HG03280 (cell line): ENCODE data around the gene FRMD3.

Source experiments
- ATAC-seq: cut with Tn5 transposase; IDR thresholded peaks from one replicate; pipeline ENCODE4 v1.9.1; 2021; ENCODE audit warnings: mild to moderate bottlenecking, moderate library complexity; ENCODE audit not compliant: unreplicated experiment

The FRMD3 gene

DNA sequence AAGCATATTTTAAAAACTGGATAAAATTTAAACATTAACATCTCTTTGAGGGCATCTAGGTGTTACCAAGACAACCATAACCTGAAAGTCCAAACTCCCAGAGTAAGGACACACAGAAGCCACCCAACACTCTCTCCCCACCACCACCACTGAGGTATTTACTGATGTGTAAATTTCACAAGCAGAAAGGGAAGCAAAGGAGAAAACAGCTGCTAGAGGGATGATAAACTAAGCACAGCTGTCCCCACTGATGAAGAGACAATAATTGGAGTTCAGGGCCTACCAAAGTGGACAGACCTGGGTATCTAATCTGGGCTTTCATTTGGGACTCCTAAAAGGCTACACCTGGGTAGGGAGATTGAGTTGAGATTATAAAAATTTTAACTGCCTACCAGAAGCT is 63.6 kb downstream of the FRMD3 start:
- ATAC-seq: no peak

- peak; percentile 77 for ATAC-seq
Observed at GRCh38 chr9:83473488-83473971, 64.7 kb downstream of the FRMD3 start.

DNA sequence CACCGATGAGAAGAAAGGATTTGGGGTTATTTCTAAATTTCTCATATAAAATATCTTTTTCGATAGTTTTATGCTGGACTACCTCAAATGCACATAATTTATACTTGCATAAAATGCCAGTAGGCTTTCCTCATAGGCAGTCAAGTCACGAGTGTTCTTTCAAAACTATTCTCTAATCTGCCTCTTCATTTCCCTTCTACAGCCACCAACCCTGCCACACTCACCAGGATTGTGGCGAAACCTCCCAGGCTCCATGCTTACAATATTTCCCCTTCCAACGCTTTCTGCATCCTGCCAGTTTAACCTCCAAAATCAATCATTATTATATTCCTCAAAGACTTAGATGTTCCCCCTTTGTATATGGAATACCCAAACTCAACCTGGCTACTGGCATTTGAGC is 65.4 kb downstream of the FRMD3 start:
- ATAC-seq: no peak

- ATAC-seq: no peak
Observed at GRCh38 chr9:83472221-83472665, 66.0 kb downstream of the FRMD3 start.

DNA sequence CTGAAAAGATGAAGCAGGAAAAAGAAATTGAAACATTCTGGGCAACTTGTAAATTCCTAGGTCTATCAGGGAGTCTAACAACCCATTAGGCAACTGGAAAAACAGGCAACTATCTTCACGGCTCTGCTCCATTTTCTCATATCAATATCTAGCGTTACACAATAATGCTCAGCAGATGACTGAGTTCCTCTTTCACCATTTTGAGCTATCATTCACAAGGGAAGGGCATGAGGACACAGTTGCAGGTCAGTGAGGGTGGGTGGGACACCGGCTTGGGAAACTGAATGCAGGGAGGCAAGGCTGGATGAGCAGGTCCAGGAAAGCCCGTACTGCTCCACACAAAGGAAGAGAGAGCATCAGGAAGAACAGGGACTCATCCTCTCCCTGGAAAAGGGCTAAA is 67.0 kb downstream of the FRMD3 start:
- no peak for ATAC-seq

GRCh38 chr9:83469722-83470121 is 68.5 kb downstream of the FRMD3 start:
- ATAC-seq: no peak

- ATAC-seq: no peak
Observed at GRCh38 chr9:83468821-83469220, 69.4 kb downstream of the FRMD3 start.

DNA sequence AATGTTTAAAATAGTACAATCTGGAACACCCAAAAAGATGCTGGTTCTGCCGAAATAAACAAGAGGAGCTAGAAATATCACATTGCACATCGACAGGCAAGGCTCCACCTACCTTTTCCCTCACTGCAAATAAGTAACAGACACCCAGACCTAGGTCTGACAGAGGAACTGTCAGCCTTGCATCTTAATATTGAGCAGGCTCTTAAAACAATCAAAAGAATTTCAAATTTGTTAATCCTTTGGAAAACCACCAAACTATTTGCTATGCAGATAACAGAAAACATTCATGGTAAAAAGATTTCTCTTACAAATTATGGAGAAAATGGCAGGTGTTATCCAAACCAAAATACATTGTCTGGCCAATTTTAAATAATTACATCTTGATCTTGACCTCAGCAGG is 71.3 kb downstream of the FRMD3 start:
- ATAC-seq: no peak

- ATAC-seq: no peak
Observed at GRCh38 chr9:83466351-83466750, 71.8 kb downstream of the FRMD3 start.

GRCh38 chr9:83459830-83460229 is 78.4 kb downstream of the FRMD3 start:
- ATAC-seq: no peak

DNA sequence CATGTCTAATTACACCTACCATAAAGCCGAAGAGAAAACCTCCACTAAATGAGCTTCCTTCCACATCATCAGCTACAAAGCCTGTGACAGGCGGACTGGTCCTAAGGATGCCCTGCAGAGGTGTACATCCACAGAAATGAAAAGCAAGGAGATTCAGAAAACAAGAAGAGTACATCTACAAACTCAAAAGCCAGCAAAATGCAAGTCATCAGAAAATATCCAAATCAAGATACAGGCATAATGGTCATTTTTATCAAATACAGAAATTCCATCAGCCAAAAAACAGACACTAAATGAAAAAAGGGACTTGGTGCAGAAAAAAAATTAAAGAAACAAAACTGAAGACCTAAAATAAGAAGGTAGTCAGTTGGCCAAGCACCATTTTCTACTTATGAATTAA is 79.7 kb downstream of the FRMD3 start:
- no peak for ATAC-seq

GRCh38 chr9:83457005-83457404 is 81.2 kb downstream of the FRMD3 start:
- ATAC-seq: no peak

- no peak for ATAC-seq
Observed at GRCh38 chr9:83456226-83456625, 82.0 kb downstream of the FRMD3 start.

GRCh38 chr9:83454076-83454475 is 84.1 kb downstream of the FRMD3 start:
- ATAC-seq: no peak

- ATAC-seq: no peak
Observed at GRCh38 chr9:83451308-83451707, 86.9 kb downstream of the FRMD3 start.

DNA sequence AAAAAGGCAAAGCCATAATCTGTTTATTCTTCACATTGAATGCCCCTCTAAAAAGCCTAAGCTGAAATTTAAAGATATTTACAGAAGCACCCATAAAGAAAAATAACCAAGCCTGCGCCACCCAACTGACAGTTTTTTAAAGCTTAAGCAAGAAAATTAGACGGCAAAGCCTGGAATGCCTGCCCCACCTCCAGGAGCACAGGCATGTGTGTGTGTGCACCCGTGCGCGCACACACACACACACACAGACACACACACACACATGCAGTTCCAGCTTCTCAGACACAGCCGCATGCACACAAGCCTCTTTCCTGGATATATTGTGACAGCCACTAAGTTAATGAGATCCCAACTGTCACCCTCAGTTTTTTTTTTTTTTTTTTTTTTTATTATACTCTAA is 88.2 kb downstream of the FRMD3 start:
- ATAC-seq: no peak

DNA sequence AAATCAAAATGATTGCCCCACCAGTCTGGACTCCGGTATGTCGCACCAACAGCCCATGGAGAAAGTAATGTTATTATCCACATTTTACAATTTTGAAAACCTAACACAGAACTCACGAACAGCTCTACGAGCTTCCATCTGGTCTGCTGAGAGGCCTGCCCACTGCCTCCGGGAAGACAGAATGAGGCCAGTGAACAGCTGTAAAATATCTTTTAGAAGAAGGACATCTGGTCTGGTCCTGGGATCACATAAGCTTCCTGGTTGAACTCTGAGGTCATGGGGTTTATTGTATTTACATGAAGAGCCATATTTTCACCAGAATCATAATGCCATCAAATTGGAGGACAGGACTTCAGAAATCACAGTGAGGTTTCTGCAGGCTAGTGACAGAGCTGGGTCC is 89.0 kb downstream of the FRMD3 start:
- ATAC-seq: no peak

DNA sequence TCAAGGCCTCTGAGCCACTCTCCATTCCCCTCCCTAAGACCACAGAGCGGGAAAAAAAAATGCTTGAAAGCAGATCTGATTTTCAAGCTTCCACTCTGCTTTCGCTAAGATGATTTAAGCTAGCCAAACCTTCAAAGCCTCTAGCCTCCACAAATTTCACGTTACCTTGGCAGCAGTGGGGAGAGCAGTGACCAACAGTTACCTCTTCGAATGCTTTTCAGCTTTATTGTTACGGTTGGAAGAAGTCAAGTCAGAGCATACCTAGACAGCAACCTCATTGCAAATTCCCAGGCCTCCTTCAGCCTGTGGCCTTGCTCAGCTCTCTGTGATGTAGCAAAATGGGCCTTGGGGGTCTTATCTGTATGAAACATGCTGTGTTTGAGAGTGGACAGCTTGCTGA is 89.6 kb downstream of the FRMD3 start:
- ATAC-seq: no peak

- ATAC-seq: no peak
Observed at GRCh38 chr9:83447351-83447750, 90.8 kb downstream of the FRMD3 start.

GRCh38 chr9:83445703-83446265 is 92.4 kb downstream of the FRMD3 start:
- no peak for ATAC-seq

DNA sequence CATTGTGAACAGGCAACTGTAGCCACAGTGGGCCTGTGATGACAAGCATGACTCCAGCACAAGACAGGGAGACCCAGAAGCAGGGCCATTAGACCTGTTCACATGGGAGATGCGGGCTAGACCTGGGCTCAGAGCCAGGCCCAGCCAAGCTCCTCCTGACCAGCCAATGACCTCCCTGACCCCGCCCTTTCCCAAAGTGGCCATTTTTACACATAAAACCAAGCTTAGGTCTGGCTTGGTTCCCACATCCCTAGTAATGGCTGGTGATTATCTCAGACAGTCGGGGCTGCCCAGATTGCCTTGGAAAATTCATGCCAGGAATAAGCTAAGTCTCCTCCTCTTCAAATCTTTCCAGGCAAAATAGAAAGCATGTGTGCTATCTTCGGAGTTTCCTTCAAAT is 94.1 kb downstream of the FRMD3 start:
- ATAC-seq: no peak

- no peak for ATAC-seq
Observed at GRCh38 chr9:83441390-83441789, 96.8 kb downstream of the FRMD3 start.

- no peak for ATAC-seq
Observed at GRCh38 chr9:83440641-83441040, 97.6 kb downstream of the FRMD3 start.
